Endodermal cell (in vitro differentiated cells): ENCODE data around the gene TEFM. TPM values are rescaled to one million over a fixed set of nuclear protein-coding genes. Genes with fewer than 3 reads are reported as not detected.

Experiments used
- DNase-seq: peaks from one replicate; pipeline ENCODE4 v3.0.0-alpha.2; 2017
- H3K27ac ChIP-seq: 2 replicates; pipeline ENCODE4 v1.5.1; 2013; ENCODE audit warnings: mild to moderate bottlenecking, low read depth, low read length, moderate library complexity
- H3K27me3 ChIP-seq: 2 replicates; pipeline ENCODE4 v1.6.1; 2013; ENCODE audit warnings: mild to moderate bottlenecking, low read length, moderate library complexity; ENCODE audit not compliant: insufficient read depth, control insufficient read depth, poor library complexity, severe bottlenecking
- H3K36me3 ChIP-seq: 2 replicates; pipeline ENCODE4 v1.7.0; 2013; ENCODE audit warnings: mild to moderate bottlenecking, low read length, moderate library complexity; ENCODE audit not compliant: control insufficient read depth, insufficient read depth
- H3K4me1 ChIP-seq: one replicate; pipeline ENCODE4 v1.7.0; 2013; ENCODE audit warnings: low read length; ENCODE audit not compliant: control insufficient read depth, insufficient read depth
- H3K4me3 ChIP-seq: 2 replicates; pipeline ENCODE4 v1.5.1; 2013; ENCODE audit warnings: mild to moderate bottlenecking, low read length, moderate library complexity
- H3K9ac ChIP-seq: 2 replicates; pipeline ENCODE4 v1.6.1; 2013; ENCODE audit warnings: mild to moderate bottlenecking, low read length, moderate library complexity; ENCODE audit not compliant: poor library complexity, severe bottlenecking; ENCODE audit errors: extremely low read depth
- H3K9me3 ChIP-seq: 2 replicates; pipeline ENCODE4 v1.6.1; 2013; ENCODE audit warnings: mild to moderate bottlenecking, low read length, moderate library complexity; ENCODE audit not compliant: control insufficient read depth
- H3K27ac Mint-ChIP-seq: 2 replicates; pipeline ENCODE4 v1.8.0; 2020; ENCODE audit warnings: mixed read lengths
- H3K27me3 Mint-ChIP-seq: 2 replicates; pipeline ENCODE4 v1.8.0; 2021; ENCODE audit warnings: mild to moderate bottlenecking, mixed read lengths; ENCODE audit not compliant: insufficient read depth
- H3K36me3 Mint-ChIP-seq: 2 replicates; pipeline ENCODE4 v1.8.0; 2020; ENCODE audit warnings: low read depth, mixed read lengths
- H3K4me1 Mint-ChIP-seq: 2 replicates; pipeline ENCODE4 v1.8.0; 2020; ENCODE audit warnings: mixed read lengths
- H3K4me3 Mint-ChIP-seq: 2 replicates; pipeline ENCODE4 v1.8.0; 2020; ENCODE audit warnings: mild to moderate bottlenecking, moderate library complexity, mixed read lengths
- H3K9me3 Mint-ChIP-seq: 2 replicates; pipeline ENCODE4 v1.8.0; 2020; ENCODE audit warnings: mild to moderate bottlenecking, mixed read lengths
- WGBS, 2 experiments: methylation state at CpG; one replicate each; pipeline versions ENCODE4 v1.1.5 to v1.1.7; 2013; ENCODE audit warnings: missing lambda C conversion rate in 2 of 2, mixed read lengths in 1 of 2; ENCODE audit not compliant: insufficient coverage in 1 of 2, insufficient read length in 1 of 2; 5-methylcytosine and 5-hydroxymethylcytosine counted together
- total RNA-seq, 2 donors: library from RNA; stranded (reverse); fragmentation: NEBNext Ultra II Directional in 1 of 2; extraction: Animal tissue kit (Norgen Biotek cat#: 25700) in 1 of 2; gene quantifications; 2 replicates in 1 of 2; 3 replicates in 1 of 2; pipeline ENCODE4 v1.2.1, GENCODE V29; 2021
- TF ChIP-seq, protein P1 (sequence below): fragments of 200-600 bp; sonication (generic); conservative IDR thresholded peaks from 2 replicates; pipeline ENCODE4 v1.5.0; 2021; ENCODE audit warnings: antibody characterized with exemption, mild to moderate bottlenecking

Gene TEFM
- total RNA-seq, 2 donors from 2014 or later: 14.4 to 15.2 TPM

DNA sequence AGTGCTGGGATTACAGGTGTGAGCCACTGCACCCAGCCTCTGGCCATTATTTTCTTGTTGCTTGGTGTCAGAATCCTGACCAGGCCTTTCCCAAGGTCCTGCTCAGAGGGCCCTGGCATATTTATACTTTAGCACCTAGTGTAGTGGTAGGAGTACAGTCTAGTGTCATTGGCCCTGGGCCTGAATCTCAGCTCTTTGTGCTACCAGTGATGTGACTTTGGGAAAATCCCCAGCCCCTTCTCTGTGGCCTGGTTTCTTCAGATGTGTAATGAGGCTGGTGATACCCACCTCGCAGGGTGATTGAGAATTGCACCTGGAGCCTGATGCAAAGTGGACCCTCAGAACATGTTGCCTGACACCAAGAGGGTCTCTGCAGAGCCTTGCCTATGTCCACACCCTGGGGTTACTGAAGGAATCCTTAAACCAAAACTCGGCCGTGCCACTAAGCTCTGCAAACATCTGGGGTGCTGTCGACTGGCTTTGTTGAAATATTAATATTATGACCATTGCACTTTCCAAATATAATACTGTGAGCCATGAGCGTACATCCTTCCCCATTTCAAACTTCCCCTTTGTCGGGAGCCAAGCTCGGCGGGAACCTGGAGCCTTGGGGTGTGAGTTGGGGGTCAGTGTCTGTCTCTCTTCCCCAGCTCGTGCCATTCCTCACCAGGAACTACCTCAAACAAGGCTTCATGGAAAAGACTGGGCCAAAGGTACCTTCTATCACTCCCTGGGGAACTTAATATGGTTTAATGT lies 46.8 kb upstream of the TEFM start:
- Mint-ChIP-seq H3K4me1 (peaks cover 5% of the 10 kb centered on the region), H3K9me3 (no peaks in the 10 kb centered on the region), H3K27ac (no peak overlapping the region), H3K27me3 (no peaks in the 10 kb centered on the region), H3K36me3 (no peaks in the 10 kb centered on the region), H3K4me3 (no peak overlapping the region)
- no peaks in the 10 kb centered on the region for H3K27me3 ChIP-seq
- H3K4me1 ChIP-seq: peaks cover 2% of the 10 kb centered on the region
- no peak for DNase-seq
- TF ChIP-seq, protein P1, sequence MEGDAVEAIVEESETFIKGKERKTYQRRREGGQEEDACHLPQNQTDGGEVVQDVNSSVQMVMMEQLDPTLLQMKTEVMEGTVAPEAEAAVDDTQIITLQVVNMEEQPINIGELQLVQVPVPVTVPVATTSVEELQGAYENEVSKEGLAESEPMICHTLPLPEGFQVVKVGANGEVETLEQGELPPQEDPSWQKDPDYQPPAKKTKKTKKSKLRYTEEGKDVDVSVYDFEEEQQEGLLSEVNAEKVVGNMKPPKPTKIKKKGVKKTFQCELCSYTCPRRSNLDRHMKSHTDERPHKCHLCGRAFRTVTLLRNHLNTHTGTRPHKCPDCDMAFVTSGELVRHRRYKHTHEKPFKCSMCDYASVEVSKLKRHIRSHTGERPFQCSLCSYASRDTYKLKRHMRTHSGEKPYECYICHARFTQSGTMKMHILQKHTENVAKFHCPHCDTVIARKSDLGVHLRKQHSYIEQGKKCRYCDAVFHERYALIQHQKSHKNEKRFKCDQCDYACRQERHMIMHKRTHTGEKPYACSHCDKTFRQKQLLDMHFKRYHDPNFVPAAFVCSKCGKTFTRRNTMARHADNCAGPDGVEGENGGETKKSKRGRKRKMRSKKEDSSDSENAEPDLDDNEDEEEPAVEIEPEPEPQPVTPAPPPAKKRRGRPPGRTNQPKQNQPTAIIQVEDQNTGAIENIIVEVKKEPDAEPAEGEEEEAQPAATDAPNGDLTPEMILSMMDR: no peak
- H3K27ac ChIP-seq: no peak overlapping the region
- no peaks in the 10 kb centered on the region for H3K9me3 ChIP-seq
- H3K9ac ChIP-seq: no peak overlapping the region
- H3K36me3 ChIP-seq: no peaks in the 10 kb centered on the region
- WGBS, 2 experiments: 95 to 100% methylated on average over 4 to 8 of the region's 9 CpGs
- no peak overlapping the region for H3K4me3 ChIP-seq

DNA sequence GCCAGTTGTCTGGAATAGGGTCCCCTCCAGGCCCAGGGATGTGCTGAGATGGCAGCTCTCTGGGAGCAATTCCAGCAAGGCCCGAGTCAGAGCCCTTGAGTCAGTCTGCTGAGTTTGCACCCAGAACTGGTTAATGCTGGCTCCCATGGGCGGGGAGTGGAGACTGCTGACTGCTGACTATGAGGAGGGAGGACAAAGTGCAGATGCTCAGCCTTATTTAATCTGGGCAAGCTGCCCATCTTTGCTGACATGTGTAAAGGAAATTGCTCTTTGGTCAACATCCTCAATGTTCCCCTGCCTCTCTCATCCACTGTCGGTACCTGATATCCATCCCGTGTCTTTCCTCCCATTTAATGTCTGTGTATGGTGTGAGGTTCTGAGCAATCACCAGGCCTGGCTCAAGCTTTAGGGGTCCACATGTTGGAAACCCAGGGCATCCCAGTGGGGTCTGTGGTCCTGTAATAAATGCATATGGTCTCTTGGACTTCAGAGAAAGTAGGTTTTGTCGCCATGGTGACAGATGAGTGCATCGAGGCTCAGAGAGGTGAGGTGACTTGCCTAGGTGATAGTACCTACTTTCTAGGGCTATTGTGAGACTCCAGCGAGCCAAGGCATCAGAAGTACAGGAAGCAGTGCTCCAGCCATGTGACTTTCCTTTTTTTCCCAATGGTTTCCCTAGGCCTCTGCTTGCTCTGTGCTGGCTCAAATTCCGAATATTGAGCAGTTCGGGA lies 44.8 kb upstream of the TEFM start:
- Mint-ChIP-seq H3K9me3 (no peaks in the 10 kb centered on the region), H3K27me3 (no peaks in the 10 kb centered on the region), H3K36me3 (no peaks in the 10 kb centered on the region), H3K4me1 (peaks cover 5% of the 10 kb centered on the region), H3K27ac (no peak overlapping the region), H3K4me3 (no peak overlapping the region)
- Histone ChIP-seq H3K9me3 (no peaks in the 10 kb centered on the region), H3K4me1 (peaks cover 5% of the 10 kb centered on the region), H3K36me3 (no peaks in the 10 kb centered on the region), H3K9ac (no peak overlapping the region), H3K27ac (no peak overlapping the region), H3K4me3 (no peak overlapping the region), H3K27me3 (no peaks in the 10 kb centered on the region)
- no peak for DNase-seq
- WGBS, 2 experiments: 91 to 92% methylated on average over 5 to 9 of the region's 9 CpGs
- TF ChIP-seq, protein P1: no peak

DNA sequence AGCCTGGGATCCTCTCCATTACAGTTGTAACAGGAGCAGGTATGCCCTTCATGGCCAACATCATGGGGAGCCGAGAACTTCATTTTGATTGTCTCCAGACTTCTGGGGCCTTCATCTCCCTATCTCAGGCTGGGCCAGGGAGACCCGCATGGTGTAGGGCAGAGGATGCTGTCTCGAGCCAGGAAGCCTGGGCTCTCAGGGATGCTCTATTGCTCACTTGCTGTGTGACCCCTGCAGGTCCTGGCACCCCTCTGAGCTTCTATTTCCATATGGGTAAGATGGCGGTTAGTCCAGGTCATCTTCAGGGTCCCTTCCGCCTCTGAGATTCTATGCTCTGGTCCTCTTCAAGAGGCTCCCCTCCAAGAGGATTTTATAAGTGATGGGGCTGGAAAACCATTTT lies 44.2 kb upstream of the TEFM start:
- no peak for DNase-seq
- no peak overlapping the region for H3K4me3 ChIP-seq
- Mint-ChIP-seq H3K4me1 (peaks cover 5% of the 10 kb centered on the region), H3K4me3 (no peak overlapping the region), H3K36me3 (no peaks in the 10 kb centered on the region), H3K27ac (no peak overlapping the region), H3K27me3 (no peaks in the 10 kb centered on the region), H3K9me3 (no peaks in the 10 kb centered on the region)
- TF ChIP-seq, protein P1: no peak
- H3K27ac ChIP-seq: no peak overlapping the region
- H3K9ac ChIP-seq: no peak overlapping the region
- H3K4me1 ChIP-seq: peaks cover 5% of the 10 kb centered on the region
- no peaks in the 10 kb centered on the region for H3K27me3 ChIP-seq
- H3K9me3 ChIP-seq: no peaks in the 10 kb centered on the region
- no peaks in the 10 kb centered on the region for H3K36me3 ChIP-seq
- WGBS, 2 experiments: 90 to 92% methylated on average over 3 to 5 of the region's 5 CpGs
